ENCODE results near the gene CFAP45. TPM values are rescaled to one million over a fixed set of nuclear protein-coding genes. Genes with fewer than 3 reads are reported as not detected.

CFAP45 gene
- total and polyA plus RNA-seq, 2 of the 8 experiments (the other 6 are each of a cell fraction or from before 2014, with no cell fraction given): 0.05 TPM; not detected in 1

DNA sequence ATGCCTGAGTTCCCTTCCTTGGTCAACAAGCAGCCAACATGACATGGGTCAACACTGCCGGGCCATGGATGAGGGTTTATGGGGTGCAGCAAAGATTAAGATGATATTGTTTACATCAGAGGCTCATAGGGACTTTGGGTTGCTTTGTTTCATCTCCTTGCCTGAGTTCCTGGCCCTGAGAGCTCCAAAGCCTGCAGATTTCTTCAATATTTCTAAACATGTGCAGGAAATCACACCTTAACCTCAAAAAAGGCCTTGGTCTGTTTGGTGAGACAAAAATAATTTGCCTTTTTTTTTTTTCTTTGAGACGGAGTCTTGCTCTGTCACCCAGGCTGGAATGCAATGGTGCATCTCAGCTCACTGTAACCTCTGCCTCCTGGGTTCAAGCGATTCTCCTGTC is 72.4 kb downstream of the CFAP45 start (continued):
- no peak for TF ChIP-seq SAP30 (IDR thresholded peaks at IDR 0.05; ENCODE audit: insufficient read depth, insufficient replicate concordance, low read length)
- no peak for TF ChIP-seq KDM4A (IDR thresholded peaks at IDR 0.05; ENCODE audit: low read depth, low read length, severe bottlenecking)
- no peak for TF ChIP-seq ZNF274 (IDR thresholded peaks at IDR 0.05; ENCODE audit: borderline replicate concordance, extremely low read depth, low read length)
- TF ChIP-seq SUZ12 (IDR thresholded peaks at IDR 0.05; ENCODE audit: low read length): no peak
- TF ChIP-seq RAD21 (IDR thresholded peaks at IDR 0.05 in 1 of 2, conservative IDR thresholded peaks at IDR 0.05 in 1 of 2; ENCODE audit: low read depth in 2 of 2, low read length in 2 of 2): no peak

Data from H1 (cell line).